DMS79 treated with DMSO at 0.1 percent for 48 hours (cell line): ENCODE data around the gene LAG3.

Experiments used
- DNase-seq: peaks from one replicate; lab custom pipeline; 2025; lab: John Stamatoyannopoulos, UW

The LAG3 gene

GRCh38 chr12:6824085-6824775, 51.9 kb downstream of the LAG3 start:
- no peak for DNase-seq

- DNase-seq: no peak
Measured at GRCh38 chr12:6824901-6825381, 52.6 kb downstream of the LAG3 start.

GRCh38 chr12:6825398-6826124, 53.2 kb downstream of the LAG3 start:
- peak; percentile 65 for DNase-seq

- DNase-seq: no peak
Measured at GRCh38 chr12:6826125-6826733, 53.9 kb downstream of the LAG3 start.

- no peak for DNase-seq
Measured at GRCh38 chr12:6826734-6827436, 54.6 kb downstream of the LAG3 start.

- DNase-seq: peak; percentile 81
Measured at GRCh38 chr12:6827437-6827911, 55.2 kb downstream of the LAG3 start.
